GM12864 (cell line): Measurements from ENCODE around the gene RNF144B.

Source experiments
- DNase-seq: peaks from one replicate; pipeline ENCODE4 v3.0.0-alpha.2; 2011; ENCODE audit warnings: low read depth
- H3K4me3 ChIP-seq: 2 replicates; pipeline ENCODE4 v1.5.1; 2011; ENCODE audit warnings: mild to moderate bottlenecking, low read depth, low read length, control low read depth
- CTCF ChIP-seq: IDR thresholded peaks from 2 replicates; pipeline ENCODE4 v1.5.1; 2011; ENCODE audit warnings: low read depth, mild to moderate bottlenecking, moderate library complexity, low read length, control low read depth, inconsistent platforms; ENCODE audit errors: missing control alignments

Gene RNF144B

GRCh38 chr6:18491308-18492045 is 104.3 kb downstream of the RNF144B start:
- no peak overlapping the region for H3K4me3 ChIP-seq
- DNase-seq: no peak
- no peak for TF ChIP-seq CTCF

GRCh38 chr6:18492972-18493371 is 105.8 kb downstream of the RNF144B start:
- TF ChIP-seq CTCF: no peak
- H3K4me3 ChIP-seq: no peak overlapping the region
- no peak for DNase-seq

DNA sequence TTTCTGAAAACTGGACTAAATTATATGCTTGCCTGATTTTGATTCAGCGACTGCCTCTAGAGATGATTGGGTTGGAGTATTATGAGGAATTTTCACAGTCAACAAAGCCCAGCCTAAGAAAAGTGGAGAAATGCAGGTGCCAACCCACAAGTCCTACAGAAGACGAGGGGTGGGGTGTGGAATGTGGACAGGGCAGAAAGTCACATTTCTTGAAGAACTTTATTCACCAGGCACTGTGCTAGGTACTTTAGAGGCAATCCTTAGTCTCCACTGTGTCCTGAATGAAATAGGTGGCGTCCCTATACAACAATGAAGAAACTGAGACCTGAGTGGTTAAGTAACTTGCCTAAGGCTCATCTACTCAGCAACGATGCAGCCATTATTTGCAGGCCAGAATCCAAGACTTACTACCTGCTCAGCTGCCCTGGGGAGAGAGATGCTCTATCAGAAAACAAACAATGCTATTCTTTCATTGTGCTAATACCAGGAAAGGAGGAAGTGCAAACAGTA is 106.3 kb downstream of the RNF144B start:
- TF ChIP-seq CTCF: no peak
- no peak overlapping the region for H3K4me3 ChIP-seq
- no peak for DNase-seq

DNA sequence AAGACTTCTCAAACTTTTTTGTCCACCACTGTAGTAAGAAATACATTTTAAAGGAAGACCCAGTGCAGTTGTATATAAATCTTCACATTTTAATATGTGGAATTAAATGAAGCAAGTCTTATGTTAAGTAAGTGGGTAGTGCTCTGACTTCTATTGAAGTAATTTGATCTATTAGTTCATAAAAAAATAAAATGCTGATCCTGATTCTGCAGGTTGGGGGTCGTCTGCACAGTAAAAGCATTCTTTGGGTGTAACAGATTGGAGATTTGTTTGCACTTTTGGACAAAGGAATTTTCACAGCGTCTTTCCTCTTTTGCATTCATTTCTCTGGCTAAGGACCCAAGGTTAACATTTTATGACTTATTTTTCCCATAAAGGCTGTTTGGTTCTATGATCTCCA is 106.8 kb downstream of the RNF144B start:
- DNase-seq: no peak
- no peak overlapping the region for H3K4me3 ChIP-seq
- TF ChIP-seq CTCF: no peak

GRCh38 chr6:18495236-18495635 is 108.1 kb downstream of the RNF144B start:
- TF ChIP-seq CTCF: no peak
- H3K4me3 ChIP-seq: no peak overlapping the region
- no peak for DNase-seq

DNA sequence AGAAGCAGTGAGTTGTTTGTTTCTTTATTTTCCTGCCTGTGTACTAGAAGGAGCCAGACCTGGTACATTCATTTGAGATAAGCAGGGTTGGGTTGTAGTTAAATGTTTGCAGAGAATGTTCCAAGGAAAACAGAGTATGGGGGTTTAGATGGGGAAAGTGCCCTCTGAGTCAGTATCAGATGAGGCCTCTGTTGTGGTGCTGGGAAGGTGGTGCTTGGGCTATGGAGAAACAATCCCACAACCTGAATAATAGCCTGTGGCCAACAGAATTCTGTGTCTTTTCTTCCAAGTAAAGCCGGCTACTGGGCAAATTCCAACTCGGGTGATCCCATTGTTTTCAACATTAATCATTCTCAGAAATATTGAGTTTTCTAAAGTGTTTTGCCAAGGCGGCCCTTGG is 109.3 kb downstream of the RNF144B start:
- TF ChIP-seq CTCF: no peak
- no peak for DNase-seq
- H3K4me3 ChIP-seq: no peak overlapping the region

DNA sequence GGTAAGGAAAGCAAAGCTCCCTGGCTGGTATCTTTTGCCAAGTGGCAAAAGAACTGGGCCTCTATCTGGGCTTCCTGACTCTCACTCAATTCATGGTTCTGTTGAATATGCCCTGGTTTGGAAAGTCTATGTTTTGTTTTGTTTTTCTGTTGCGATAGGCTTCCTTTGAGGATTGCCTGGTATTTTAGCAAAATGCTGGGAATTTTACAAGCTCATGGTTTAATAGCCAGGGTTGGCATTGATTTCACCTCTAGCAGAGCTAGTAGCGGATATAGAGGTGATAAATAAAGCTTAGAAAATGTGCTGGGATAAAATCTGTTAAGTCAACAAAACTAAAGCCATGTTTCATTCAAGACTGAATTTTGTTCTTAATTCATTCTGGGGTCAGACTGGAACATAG is 109.9 kb downstream of the RNF144B start:
- TF ChIP-seq CTCF: no peak
- H3K4me3 ChIP-seq: no peak overlapping the region
- DNase-seq: no peak
